ENCODE results near the gene ZNF829.
A peak's percentile ranks its signal among the peaks of the same experiment; 100 is the strongest.

ZNF829 gene

GRCh38 chr19:36950335-36951119 lies 34.4 kb upstream of the ZNF829 start:
- Histone ChIP-seq H3F3A (ENCODE audit: insufficient read depth, low read length) (no peaks in the 10 kb centered on the region), H2AFZ (ENCODE audit: low read length) (no peak overlapping the region), H3K79me2 (ENCODE audit: insufficient read depth, low read length) (no peaks in the 10 kb centered on the region), H3K27me3 (ENCODE audit: insufficient read depth, low read length) (no peaks in the 10 kb centered on the region), H3K36me3 (ENCODE audit: insufficient read depth, low read length) (no peaks in the 10 kb centered on the region), H4K20me1 (ENCODE audit: insufficient read depth, low read length) (no peaks in the 10 kb centered on the region), H3K9me3 (ENCODE audit: low read length) (peaks cover 24% of the 10 kb centered on the region; the same call in 1 of the 2 replicates), H3K9ac (ENCODE audit: low read length) (no peak overlapping the region), H3K4me1 (ENCODE audit: insufficient read depth, low read length, severe bottlenecking) (no peaks in the 10 kb centered on the region), H3K4me2 (ENCODE audit: low read length) (no peak overlapping the region), H3K4me3 (ENCODE audit: low read depth, low read length, poor library complexity, severe bottlenecking) (no peak overlapping the region), H3K27ac (ENCODE audit: low read depth, low read length, poor library complexity, severe bottlenecking) (no peak overlapping the region), H3K9me2 (ENCODE audit: low read depth, low read length) (no peaks in the 10 kb centered on the region)
- TF ChIP-seq EZH2 (IDR thresholded peaks at IDR 0.05; ENCODE audit: borderline replicate concordance, low read length) = no peak
- TF ChIP-seq CTCF (IDR thresholded peaks at IDR 0.05; ENCODE audit: low read length) = no peak

DNA sequence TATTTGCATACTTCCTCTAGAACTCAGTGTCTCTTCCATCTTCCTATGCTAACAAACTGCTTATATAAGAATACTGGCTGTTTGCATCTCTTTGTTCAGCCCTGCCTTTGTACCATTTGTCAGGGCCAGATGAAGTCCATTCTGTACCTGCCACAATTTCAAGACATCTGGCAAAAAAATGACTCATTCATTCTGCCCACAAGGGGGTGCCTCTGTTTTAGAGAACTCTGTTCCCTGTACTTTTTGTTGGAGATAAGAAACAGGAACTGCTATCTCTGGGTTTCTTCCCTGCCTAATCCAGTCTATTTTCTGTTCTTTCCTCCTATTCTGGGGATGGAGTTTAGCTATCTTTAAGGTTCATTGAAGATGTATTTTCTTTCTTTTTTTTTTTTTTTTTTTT lies 23.1 kb upstream of the ZNF829 start:
- H3K27ac ChIP-seq (ENCODE audit: low read depth, low read length, poor library complexity, severe bottlenecking) = no peak overlapping the region
- no peak overlapping the region for H3K4me3 ChIP-seq (ENCODE audit: low read depth, low read length, poor library complexity, severe bottlenecking)
- H3K4me1 ChIP-seq (ENCODE audit: insufficient read depth, low read length, severe bottlenecking) = no peaks in the 10 kb centered on the region
- H3K4me2 ChIP-seq (ENCODE audit: low read length) = no peak overlapping the region
- no peak overlapping the region for H2AFZ ChIP-seq (ENCODE audit: low read length)
- no peaks in the 10 kb centered on the region; the same call in 1 of the 2 replicates for H3K9me3 ChIP-seq (ENCODE audit: low read length)
- no peak overlapping the region for H3K9ac ChIP-seq (ENCODE audit: low read length)
- H3F3A ChIP-seq (ENCODE audit: insufficient read depth, low read length) = no peaks in the 10 kb centered on the region
- H3K27me3 ChIP-seq (ENCODE audit: insufficient read depth, low read length) = no peaks in the 10 kb centered on the region
- H3K9me2 ChIP-seq (ENCODE audit: low read depth, low read length) = no peaks in the 10 kb centered on the region
- no peaks in the 10 kb centered on the region for H3K36me3 ChIP-seq (ENCODE audit: insufficient read depth, low read length)
- H3K79me2 ChIP-seq (ENCODE audit: insufficient read depth, low read length) = no peaks in the 10 kb centered on the region
- TF ChIP-seq EZH2 (IDR thresholded peaks at IDR 0.05; ENCODE audit: borderline replicate concordance, low read length) = no peak
- TF ChIP-seq CTCF (IDR thresholded peaks at IDR 0.05; ENCODE audit: low read length) = peak; percentile 48; the same call in 1 of the 2 replicates
- no peaks in the 10 kb centered on the region for H4K20me1 ChIP-seq (ENCODE audit: insufficient read depth, low read length)

DNA sequence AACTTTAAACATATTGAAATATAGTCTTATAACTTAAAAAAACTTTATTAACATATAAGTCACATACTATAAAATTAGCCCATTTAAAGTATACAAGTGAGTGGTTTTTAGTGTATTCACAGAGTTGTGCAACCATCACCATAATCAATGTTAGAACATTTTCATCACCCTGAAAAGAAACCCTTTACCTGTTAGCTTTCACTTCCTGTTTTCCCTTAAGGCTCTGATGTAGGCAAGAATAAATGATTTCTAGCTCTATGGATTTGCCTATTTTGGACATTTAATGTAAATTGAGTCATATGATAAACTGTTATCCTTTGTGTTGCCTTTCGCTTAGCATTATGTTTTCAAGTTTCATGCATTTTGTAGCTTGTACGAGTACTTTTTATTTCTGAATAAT lies 15.6 kb upstream of the ZNF829 start:
- no peak overlapping the region for H2AFZ ChIP-seq (ENCODE audit: low read length)
- H3K4me2 ChIP-seq (ENCODE audit: low read length) = no peak overlapping the region
- no peak overlapping the region for H3K4me3 ChIP-seq (ENCODE audit: low read depth, low read length, poor library complexity, severe bottlenecking)
- no peaks in the 10 kb centered on the region for H3K36me3 ChIP-seq (ENCODE audit: insufficient read depth, low read length)
- H3K27ac ChIP-seq (ENCODE audit: low read depth, low read length, poor library complexity, severe bottlenecking) = no peak overlapping the region
- H3F3A ChIP-seq (ENCODE audit: insufficient read depth, low read length) = no peaks in the 10 kb centered on the region
- H3K9me2 ChIP-seq (ENCODE audit: low read depth, low read length) = no peaks in the 10 kb centered on the region
- H4K20me1 ChIP-seq (ENCODE audit: insufficient read depth, low read length) = no peaks in the 10 kb centered on the region
- H3K9me3 ChIP-seq (ENCODE audit: low read length) = no peaks in the 10 kb centered on the region; the same call in 1 of the 2 replicates
- TF ChIP-seq CTCF (IDR thresholded peaks at IDR 0.05; ENCODE audit: low read length) (no peak), EZH2 (IDR thresholded peaks at IDR 0.05; ENCODE audit: borderline replicate concordance, low read length) (no peak)
- no peaks in the 10 kb centered on the region for H3K4me1 ChIP-seq (ENCODE audit: insufficient read depth, low read length, severe bottlenecking)
- H3K27me3 ChIP-seq (ENCODE audit: insufficient read depth, low read length) = no peaks in the 10 kb centered on the region
- H3K9ac ChIP-seq (ENCODE audit: low read length) = no peak overlapping the region
- H3K79me2 ChIP-seq (ENCODE audit: insufficient read depth, low read length) = no peaks in the 10 kb centered on the region
